GM12891 (cell line): ENCODE results near the gene KRT26.

Experiments used
- POLR2A ChIP-seq: IDR thresholded peaks from 2 replicates; pipeline ENCODE4 v1.6.1; 2011; ENCODE audit warnings: low read depth, low read length, control low read depth
- TAF1 ChIP-seq: IDR thresholded peaks from 2 replicates; pipeline ENCODE4 v1.6.1; 2011; ENCODE audit warnings: low read depth, low read length, control low read depth

GRCh38 chr17:40795019-40795667 lies 23.1 kb upstream of the KRT26 start:
- TF ChIP-seq POLR2A (no peak), TAF1 (no peak)
